Measurements from ENCODE around the gene GNAI3.

Gene GNAI3

DNA sequence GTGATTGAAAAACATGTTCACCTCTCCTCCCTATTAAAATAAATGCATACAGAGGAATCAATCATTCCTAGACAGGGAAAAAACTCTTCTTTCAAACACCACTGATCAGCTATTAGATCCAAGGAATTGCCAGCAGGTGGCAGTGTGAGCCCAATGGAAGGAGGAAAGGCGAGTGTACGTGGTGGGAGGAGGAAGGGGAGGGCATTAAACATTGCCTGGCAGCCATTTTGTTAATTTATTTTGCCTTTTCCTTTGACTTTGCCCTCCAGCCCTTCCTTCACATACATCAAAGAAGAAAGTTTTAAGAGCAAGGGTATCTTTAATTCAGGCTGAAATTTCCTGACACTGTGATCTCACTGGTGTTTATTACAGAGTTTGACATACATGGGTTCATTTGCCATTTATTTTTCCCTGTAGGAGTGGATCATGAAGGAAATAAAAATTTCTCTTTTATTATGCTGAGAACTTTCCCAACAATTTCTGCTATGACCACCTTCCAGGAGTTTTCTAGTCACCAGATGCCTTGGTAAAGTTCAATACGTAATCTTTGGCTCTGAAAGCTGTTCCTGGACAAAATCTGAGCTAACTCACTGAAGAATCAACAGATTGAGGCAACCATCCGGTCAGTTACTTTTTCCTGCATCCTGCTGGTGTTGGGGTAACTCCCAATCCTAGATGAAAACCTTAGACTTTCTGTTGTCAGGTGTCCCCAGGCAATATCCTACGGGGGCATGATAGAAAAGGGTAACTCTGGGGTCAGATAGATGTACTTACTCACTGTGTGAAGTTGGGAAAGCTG lies 1.9 kb upstream of the GNAI3 start:
- DNase-seq, result peak; percentile 81 to 99

DNA sequence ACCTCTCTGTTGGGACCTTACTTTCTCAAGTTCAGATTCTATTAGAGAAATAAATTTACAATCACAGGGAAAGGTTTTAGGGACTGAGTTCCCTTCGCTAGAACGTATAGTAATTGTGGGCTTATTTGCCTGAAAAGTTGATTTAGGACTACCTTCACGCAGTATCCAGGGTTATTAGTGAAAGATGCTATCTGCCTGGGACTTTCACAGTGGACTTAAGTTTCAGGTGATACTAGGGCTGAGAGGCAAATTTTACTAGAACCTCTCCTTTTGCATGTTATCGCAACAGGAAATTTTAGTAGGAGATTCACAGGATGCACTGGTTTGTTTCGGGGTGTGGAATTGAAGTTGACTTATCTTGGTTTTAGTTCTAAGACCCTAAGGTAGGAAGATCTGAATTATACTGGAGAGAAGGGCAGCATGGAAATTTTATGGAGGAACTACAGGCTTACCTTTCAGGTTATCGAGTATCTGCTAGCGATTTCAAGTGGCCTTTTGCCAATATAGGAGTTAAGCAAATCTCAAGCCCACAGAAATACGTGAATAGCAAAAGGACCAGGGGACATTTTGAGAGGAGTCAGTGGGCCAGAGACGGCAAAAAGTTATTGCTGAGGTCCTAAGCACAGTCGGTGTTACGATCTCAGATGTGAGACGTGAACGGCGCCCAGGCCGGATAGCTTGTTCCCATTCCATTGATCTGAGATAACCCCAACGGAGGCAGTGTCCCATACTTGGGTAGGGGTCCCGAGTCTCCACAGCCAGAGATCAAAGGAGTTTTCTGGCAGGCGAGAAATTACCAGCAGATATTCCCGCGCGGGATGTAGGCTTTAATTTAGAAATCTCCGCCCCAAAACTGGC lies 723 bp upstream of the GNAI3 start:
- no peak for DNase-seq

DNA sequence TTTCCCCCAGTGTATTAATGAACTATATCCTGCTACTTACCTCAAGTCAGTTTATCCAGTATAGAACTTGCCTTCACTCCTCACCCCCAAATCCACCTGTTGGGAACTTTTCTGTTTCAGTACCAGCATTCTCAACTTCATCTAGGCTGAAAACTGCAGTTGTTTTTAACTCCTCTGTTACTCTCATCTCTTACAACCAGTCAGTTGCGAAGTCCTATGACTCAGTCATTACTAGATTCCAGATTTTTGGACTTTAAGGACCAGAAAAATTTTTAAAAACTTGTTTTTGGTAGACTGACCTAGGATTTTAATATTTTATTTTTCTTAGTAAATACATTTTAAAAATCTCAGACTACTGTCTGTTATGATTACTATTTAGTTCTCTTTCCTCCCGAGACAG lies 8.1 kb downstream of the GNAI3 start:
- no peak for DNase-seq

DNA sequence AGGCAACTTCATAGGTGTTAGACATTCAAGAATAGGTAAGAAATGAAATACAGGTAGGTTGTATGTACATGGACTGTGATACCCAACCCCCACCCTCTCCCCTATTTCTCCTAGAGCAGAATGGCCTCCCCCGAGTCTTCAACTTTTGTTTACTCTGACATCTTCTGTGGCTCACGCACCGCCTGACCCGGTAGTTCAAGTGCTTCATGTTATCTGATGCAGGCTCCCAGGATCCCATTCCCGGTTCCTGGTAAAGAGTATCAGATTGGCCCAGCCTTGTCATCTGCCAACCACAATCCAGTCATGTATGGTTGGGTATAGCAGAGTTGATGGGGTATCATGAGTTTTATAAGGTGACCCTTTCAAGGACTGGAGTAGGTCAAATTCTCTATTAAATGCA lies 9.1 kb downstream of the GNAI3 start:
- DNase-seq, result no peak

DNA sequence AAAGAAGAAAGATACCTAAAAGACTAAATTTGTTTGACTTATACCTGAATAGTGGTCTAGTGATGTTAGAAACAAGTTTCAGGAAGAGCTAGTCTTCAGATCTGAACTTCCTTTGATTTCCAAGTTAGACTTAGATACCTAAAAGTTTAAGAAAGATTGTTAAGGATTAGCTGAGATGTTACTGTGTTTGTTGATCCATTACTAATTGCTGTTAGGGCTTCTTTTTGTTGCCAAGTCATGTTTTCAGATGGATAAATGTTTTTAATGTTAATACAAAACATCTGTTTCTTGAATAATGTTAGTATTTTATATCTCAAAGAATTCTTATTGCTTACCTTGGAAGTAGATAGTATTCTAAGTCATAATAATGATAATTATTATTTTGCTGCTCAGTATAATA lies 11.6 kb downstream of the GNAI3 start:
- DNase-seq, result no peak

DNA sequence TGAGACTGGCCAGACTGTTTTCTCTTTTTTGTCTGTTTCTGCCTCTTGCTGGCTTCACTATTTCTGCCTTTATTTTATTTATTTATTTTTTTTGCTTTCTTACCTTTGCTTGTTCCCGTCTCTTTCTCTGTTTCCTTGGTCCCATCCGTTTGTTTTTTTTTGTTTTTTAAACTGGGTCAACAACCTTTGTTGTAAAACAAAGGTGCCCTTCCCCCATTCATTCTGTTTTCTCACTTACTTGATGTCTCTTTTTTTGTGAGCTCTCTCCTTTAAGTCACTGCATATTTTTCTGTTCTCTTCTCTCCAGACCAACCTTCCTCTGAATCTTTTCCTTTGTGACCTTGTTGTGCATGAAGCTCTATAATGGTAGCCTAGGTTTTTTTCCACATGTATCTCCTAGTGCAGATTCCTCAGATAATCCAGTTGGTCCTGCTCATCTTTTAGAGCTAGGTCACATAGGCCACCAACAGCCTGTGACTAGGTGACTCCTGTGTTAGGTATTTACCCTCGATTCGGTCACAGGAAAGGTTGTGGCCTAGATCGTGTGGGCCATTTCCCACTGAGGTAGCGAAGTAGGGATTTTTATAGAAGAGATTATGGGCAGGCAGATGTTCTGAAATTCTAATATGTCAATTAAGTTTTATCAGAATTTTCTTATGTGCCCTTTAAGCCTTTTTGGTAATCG lies 15.9 kb downstream of the GNAI3 start:
- no peak for DNase-seq

DNA sequence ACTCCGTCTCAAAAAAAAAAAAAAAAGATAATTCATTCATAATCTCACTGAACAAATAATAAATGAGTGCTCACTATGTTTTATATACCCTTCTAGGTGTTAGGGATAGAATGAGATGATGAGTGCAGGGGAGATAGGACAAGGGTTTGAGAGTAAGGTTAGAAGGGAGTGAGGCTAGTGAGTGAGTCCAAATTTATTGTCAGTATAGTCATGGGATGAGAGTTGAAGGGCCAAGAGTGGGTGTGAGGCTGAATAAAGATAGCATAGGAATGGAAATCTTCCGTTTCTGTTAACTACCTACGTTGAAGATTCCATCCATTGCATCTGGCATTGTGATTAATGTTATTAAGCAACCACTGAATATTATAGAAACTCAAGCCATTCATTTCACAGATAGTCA lies 16.8 kb downstream of the GNAI3 start:
- no peak for DNase-seq

DNA sequence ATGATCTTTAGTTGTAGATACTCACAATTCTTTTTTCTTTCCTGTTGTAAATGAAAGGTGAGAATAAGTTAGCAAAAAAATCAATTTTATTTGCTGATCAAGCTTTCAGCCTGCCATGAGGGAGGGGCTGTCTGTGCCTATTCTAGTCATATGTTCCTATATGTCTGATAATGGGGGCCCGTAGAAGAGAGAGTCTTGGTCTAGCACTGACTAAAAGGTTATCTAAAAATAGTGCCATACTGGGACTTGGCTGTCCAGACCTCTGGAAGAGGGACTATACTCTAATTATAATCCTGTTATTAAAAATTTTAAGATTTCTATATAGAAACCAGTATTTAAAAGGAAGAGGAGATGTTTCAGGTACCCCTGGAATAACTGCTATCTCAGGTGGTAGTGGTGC lies 18.6 kb downstream of the GNAI3 start:
- no peak for DNase-seq

DNA sequence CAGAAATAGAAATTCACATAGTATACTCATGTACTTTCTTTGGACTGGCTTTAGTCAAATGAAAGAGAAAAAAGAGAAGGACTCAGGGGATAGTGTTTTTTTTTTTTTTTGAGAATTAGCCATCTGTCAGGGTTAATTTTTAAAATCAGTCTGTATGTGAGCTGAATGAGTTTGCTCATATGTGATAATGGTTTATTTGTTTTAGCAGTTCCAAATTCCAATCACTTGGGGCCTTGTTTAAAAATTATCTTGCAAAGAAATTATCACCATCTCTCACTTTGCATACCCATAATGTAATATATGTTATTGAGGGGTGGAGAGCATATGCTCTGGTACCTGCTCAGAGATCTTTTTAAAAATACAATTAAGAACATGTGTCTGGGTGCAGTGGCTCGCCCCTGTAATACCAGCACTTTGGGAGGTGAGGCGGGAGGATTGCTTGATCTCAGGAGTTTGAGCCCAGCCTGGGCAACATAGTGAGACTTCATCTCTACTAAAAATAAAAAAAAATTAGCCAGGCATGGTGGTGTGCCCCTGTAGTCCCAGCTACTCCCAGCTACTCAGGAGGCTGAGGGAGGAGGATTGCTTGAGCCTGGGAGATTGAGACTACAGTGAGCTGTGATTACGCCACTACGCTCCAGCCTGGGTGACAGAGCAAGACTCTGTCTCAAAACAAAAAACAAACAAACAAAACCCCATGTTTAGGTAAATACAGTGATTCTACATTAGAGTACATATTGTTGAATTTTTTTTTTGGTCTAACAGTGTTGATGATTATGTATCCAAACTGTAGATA lies 19.7 kb downstream of the GNAI3 start:
- no peak for DNase-seq

DNA sequence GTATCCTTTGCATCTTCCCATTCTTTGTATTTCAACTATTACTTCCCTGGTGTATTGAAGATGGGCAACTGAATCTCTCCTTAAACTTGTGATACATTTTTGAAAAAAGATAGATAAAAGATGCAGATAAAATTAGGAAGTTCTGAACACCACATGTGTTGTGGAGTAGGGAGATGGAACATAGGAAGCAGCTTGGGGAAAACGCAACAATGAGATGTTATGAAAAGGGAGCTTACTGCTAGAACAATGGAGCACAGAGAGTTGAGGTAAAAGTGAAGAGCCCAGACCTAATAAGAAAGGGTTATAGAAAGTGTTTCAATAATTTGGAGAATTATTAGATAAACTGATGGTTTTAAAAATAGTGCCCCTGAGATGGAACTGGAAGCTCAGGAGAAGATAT lies 20.9 kb downstream of the GNAI3 start:
- DNase-seq, result no peak

DNA sequence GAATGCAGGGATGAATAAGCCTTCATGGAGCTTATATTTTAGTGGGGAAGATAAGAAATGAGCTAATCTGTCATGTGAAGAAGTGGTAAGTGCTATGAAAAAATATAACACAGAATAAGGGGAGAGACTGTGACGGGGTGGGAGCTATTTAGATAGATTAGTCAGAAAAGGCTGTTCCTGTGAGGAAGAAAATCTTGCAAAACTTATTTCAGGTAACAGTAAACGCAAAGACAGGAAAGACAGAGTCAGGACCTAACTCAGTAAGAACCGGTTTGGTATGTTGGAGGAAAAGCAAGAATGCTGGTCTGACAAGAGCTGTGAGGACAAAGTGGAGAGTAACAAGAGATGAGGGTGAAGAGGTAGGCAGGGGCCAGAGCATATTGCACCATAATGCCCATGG lies 22.0 kb downstream of the GNAI3 start:
- DNase-seq, result no peak

DNA sequence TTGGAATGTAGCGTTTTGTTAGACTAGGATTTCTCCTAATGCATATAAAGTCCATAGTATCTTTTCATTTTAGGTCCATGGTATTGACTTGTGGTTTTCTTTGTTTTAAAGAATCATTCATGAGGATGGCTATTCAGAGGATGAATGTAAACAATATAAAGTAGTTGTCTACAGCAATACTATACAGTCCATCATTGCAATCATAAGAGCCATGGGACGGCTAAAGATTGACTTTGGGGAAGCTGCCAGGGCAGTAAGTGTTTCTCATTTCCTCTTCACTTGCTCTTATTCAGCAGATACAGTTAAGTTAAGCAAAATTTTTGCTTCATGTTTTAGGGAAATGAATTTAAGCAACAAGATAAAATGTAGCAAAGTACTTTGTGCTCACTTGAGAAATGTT lies 25.4 kb downstream of the GNAI3 start:
- DNase-seq, result peak; percentile 72 to 75

DNA sequence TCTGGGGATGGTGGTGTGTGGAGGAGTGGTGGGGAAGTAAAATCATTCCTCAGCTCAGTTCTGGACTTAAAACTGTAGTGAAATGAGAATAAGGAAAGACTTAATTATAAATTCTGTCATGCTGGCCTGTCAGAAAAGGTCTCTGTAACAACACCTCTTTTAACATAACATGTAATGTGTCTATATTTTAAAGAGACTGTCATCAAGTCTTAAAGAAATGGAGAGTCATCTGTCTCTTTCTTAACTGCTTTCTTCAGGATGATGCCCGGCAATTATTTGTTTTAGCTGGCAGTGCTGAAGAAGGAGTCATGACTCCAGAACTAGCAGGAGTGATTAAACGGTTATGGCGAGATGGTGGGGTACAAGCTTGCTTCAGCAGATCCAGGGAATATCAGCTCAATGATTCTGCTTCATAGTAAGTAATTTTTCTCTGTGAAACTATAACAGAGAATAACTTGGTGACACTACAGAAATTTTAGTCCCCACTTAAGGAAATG lies 30.6 kb downstream of the GNAI3 start:
- DNase-seq, result no peak

DNA sequence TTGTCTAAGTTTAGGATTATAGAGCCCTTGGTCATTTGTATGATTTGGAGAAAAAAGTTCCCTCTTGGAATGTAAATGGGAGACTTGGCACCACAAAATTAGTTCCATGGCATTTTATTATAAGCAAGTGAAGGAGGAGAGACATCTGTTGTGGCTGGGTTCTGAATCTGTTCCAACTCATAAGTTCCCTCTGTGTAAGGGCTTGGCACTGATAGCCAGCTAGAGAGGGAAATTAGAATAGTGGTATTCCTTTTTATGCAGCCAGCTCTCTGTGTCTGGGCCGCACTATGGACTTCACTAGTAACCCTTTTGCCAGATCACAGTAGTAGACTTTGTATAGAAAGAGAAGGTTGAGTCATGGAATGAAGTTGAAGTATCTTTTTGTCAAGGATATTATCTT lies 31.1 kb downstream of the GNAI3 start:
- DNase-seq, result no peak

DNA sequence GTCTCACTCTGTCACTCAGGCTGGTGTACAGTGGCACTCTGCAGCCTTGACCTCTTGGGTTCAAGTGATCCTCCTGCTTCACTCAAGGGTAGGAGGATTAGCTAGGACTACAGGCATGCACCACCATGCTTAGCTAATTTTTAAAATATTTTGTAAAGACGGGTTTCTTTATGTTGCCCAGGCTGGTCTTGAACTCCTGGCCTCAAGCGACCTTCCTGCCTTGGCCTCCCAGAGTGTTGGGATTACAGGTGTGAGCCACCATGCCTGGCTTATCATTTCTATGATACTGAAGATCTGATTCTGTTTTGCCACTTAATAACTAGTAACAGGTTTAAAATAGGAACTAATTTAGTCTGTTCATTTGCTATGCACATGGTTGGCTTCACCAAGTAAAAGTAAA lies 33.6 kb downstream of the GNAI3 start:
- DNase-seq, result no peak

DNA sequence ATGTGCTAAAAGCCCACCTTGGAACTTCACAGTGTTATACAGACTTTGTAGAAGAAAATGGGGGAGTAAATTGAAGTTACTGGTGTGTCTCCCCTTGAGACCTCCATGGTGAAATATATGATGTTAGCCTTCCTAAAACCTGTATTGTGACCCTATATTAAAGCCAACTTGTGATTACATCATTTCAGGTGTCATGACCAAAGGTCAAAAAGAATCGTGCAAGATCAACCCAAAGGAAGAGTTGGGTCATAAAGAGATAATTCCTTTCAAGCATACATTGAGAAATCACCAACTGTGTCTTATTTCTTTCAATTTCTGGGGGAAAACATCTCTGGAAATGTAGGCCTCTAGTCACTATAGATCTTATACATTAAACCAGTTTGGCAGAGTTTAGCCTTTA lies 36.4 kb downstream of the GNAI3 start:
- DNase-seq, result no peak

DNA sequence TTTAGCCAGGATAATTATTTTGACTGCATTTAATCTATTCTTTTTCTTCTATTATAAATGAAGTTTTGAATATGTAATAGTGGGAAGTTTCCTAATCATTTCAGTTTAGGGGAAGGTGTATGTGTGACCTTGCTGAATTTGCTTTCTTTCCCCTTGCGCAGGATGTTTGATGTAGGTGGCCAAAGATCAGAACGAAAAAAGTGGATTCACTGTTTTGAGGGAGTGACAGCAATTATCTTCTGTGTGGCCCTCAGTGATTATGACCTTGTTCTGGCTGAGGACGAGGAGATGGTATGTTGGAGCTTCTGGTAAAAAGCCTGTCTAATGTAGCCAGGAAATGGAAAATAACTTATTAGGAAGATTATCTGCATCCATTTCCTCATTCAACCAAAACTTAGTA lies 37.6 kb downstream of the GNAI3 start:
- DNase-seq, result no peak

DNA sequence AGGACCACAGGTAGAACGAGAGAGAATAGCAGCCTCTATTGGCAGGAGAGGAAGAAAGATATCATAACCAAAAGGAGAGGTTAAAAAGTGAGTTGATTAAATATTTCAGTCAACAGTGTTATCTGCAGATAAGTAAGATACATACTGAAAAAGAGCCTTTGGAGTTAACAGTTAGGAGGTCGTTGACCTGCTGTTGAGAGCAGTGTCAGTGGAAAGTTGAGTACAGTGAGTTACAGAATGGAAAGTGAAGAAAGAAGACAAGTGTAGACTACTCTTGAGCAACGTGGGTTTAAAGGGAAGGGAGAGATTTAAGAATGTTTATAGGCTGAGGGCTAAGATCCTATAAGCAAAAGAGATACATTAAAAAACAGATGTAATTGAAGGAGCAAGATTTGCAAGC lies 40.8 kb downstream of the GNAI3 start:
- no peak for DNase-seq

DNA sequence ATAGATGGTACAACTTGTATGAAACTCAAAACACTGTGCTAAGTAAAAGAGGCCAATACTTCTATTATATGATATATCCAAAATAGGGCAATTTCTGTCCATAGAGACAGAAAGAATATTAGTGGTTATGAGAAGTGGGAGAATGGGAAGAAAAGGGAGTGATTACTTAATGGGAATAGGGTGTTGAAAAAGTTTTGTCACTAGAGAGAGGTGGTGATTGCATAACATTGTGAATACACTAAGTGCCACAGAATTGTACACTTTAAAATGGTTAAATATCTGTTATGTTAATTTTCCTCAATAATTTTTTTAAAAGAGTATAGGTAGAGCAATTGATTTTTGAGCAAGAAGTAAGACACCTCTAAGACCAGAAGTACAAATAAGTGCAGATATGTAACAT lies 41.3 kb downstream of the GNAI3 start:
- DNase-seq, result no peak

DNA sequence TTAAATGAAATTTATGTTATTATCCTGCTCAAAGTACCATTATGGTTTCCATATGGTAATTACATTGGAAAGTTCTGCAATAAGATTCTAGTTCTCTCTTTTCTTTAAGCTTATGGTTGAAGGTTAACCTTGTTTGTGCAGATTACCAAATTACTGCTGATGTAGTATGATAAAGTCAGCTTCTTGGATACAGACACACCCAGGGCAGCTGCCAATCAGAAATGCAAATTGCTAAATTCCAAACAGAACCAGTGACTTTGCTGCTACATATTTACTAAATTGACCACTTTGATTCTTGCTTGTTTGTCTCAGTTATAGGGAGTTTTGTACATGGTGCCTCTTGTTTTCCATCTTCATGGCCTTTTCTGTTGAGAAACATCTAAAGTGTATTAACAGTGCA lies 44.5 kb downstream of the GNAI3 start:
- DNase-seq, result no peak

DNA sequence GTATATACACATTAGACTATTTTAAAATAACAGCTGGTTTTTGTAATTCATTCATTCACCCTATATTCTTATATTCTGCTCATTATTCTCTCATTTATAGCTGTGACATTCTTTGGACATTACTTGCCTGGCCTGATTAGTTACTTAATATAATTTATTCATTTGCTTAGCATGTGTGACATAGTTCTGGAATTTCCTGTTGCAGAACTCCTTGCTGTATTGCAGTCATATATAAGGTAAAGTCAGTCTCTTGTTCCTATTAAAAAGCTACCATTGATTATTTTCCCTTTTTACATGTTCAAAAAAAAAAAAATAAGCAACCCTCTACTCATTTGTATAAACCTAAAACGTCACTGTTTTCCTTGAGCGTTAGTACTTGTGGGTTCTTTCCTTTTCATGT lies 47.1 kb downstream of the GNAI3 start:
- peak; percentile 39 to 41 for DNase-seq

DNA sequence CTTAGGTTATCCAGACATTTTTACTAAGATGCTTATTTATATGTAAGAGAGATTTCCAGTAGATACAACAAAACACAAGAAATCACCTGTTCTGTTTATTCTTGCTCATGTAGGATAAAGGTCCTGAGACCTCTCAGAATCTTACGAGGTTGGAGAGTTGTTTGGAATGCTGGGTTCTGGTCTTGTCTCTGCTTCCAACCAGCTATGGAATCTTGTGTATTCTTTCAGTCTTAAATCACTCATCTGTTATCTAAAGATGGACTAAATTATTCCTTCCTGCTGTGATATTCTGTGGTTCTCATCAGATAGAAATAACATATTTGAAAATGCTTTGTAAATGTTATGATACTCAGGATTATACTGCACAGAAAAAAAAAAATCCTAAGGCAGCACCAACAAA lies 49.7 kb downstream of the GNAI3 start:
- DNase-seq, result no peak

DNA sequence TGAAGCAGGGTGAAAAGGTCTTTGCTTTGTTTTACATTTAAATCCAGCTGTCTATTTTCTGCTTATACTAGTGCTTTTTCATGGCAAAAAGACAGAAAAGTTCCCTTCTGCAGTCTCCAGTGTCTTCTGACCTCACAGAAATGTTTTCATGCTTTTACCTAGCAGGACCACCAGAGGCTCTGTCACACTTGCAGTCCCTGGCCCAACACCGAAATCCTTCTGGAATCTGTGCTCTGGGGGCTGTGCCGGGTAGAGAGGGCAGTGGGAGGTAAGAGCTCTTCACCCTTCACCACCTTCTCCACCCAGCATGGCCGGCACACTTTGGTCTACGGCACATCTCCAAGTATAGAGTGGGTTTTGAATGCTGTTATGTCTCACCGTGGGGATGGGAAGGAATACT lies 50.2 kb downstream of the GNAI3 start:
- no peak for DNase-seq
